T-helper 1 cell treated with Interleukin-12 subunit alpha and Interleukin-12 subunit beta and Interleukin-4 antibody, amounts not matched to agents 30 μg/mL and 1 μg/mL, for 36 hours (primary cell): ENCODE measurements around the gene CCDC50.
A peak's percentile ranks its signal among the peaks of the same experiment; 100 is the strongest.

ENCODE experiments used
- H3K27ac Mint-ChIP-seq: one replicate; pipeline ENCODE4 v1.8.0; 2021; ENCODE audit warnings: mild to moderate bottlenecking, mixed read lengths
- H3K27me3 Mint-ChIP-seq: one replicate; pipeline ENCODE4 v1.8.0; 2021; ENCODE audit warnings: low read depth, mixed read lengths
- H3K36me3 Mint-ChIP-seq: one replicate; pipeline ENCODE4 v1.8.0; 2021; ENCODE audit warnings: low read depth, mixed read lengths
- H3K4me1 Mint-ChIP-seq: one replicate; pipeline ENCODE4 v1.8.0; 2021; ENCODE audit warnings: low read depth, mixed read lengths
- H3K4me3 Mint-ChIP-seq: one replicate; pipeline ENCODE4 v1.8.0; 2021; ENCODE audit warnings: mild to moderate bottlenecking, moderate library complexity, mixed read lengths
- H3K9me3 Mint-ChIP-seq: one replicate; pipeline ENCODE4 v1.8.0; 2021; ENCODE audit warnings: mixed read lengths

CCDC50 gene

DNA sequence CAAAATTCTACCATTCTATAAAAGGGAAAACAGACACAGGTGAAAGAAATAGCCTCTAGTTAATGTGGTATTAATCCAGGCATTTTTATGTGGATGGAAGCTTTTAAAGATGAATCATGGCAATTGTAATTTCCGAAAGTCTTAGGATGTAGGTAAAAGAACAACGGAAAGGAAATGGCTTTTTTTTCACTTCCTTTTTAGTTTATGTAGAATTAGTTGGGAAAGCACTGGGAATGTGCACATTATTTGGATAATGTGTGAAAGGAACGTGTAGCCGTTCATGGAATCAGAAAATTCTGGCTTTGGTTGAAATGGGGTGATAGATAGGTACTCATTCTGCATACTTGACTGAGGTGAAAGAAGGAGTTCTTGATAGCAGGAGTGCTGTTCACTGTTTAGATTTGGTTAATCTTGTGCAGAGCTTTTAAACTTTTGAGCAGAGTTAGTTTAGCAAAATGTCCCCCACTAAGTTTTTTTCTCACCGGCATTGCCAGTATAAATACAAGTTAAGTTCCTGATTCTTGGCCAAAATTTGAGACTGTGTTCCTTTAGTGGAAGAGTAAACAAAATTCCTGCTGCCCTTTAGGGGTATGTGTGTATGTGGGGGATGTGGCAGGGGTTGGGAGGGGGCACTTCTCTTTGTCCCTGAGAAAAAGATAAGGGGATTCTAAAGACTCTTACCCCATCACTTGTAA, 21.3 kb downstream of the CCDC50 start:
- Mint-ChIP-seq H3K27ac (no peak overlapping the region), H3K9me3 (no peaks in the 10 kb centered on the region), H3K27me3 (no peaks in the 10 kb centered on the region), H3K4me1 (no peaks in the 10 kb centered on the region), H3K36me3 (no peaks in the 10 kb centered on the region), H3K4me3 (no peak overlapping the region)

DNA sequence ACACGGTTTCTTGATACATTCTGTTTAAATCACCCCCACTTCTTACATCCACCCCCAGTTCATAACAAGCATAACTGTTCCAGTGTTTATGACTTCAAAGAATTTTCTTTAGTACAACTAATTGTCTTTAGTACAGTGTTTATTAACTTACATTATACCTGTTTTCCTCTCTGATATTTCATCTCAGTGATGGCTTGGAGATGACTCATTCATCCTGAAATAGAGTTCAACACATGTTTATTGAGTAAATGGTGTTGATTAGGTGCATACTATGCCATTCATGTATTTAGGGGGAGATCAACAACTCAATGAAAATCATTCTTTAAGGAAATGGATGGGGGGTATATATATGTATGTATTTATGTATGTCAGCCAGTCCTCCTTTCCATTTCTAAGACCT, 22.8 kb downstream of the CCDC50 start:
- Mint-ChIP-seq H3K27me3 (no peaks in the 10 kb centered on the region), H3K27ac (no peak overlapping the region), H3K36me3 (no peaks in the 10 kb centered on the region)

DNA sequence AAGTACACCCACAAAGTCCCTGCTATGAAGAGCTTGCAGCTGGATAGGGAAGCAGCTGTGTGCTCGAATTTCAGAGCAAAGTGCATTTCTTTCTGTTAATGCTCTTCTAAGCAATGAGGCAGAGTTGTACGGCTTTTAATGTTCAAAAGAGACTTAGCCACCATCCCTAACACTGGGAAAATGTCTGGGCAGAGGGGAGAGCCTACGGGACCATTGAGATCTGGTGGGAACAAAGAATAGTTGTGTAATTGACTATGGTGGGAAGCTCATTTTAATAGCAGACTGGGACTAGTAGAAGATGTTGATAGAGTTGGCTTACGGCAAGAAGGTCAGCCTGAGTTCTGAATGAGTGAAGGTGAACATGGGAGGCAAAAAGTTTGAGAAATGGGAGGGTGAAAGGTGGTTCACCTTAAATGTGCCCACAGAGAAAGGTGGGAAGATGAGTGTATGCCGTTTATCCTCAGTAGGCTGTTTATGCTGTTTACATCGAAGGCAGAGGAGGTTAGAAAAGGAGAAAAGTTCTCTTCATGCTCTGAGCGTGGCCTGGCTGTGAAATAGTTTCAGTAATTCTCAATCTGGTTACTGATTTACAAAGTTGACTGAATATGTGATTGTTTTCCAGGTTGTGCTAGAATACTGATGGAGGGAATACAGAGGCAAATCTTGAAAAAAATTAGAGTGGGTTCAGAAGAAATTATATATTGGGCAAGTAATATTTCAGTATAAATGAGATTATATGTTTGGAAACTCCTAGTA, 24.0 kb downstream of the CCDC50 start:
- H3K4me3 Mint-ChIP-seq: no peak overlapping the region
- H3K9me3 Mint-ChIP-seq: no peaks in the 10 kb centered on the region
- no peaks in the 10 kb centered on the region for H3K36me3 Mint-ChIP-seq
- no peaks in the 10 kb centered on the region for H3K4me1 Mint-ChIP-seq
- no peak overlapping the region for H3K27ac Mint-ChIP-seq
- no peaks in the 10 kb centered on the region for H3K27me3 Mint-ChIP-seq

More for the DNA sequence above, 22.8 kb downstream of the CCDC50 start:
- Mint-ChIP-seq H3K4me3 (no peak overlapping the region), H3K4me1 (no peaks in the 10 kb centered on the region), H3K9me3 (no peaks in the 10 kb centered on the region)

GRCh38 chr3:191355406-191355805, 26.2 kb downstream of the CCDC50 start:
- Mint-ChIP-seq H3K4me3 (no peak overlapping the region), H3K36me3 (peaks cover 6% of the 10 kb centered on the region), H3K4me1 (peaks cover 4% of the 10 kb centered on the region), H3K27ac (no peak overlapping the region), H3K27me3 (no peaks in the 10 kb centered on the region), H3K9me3 (no peaks in the 10 kb centered on the region)

DNA sequence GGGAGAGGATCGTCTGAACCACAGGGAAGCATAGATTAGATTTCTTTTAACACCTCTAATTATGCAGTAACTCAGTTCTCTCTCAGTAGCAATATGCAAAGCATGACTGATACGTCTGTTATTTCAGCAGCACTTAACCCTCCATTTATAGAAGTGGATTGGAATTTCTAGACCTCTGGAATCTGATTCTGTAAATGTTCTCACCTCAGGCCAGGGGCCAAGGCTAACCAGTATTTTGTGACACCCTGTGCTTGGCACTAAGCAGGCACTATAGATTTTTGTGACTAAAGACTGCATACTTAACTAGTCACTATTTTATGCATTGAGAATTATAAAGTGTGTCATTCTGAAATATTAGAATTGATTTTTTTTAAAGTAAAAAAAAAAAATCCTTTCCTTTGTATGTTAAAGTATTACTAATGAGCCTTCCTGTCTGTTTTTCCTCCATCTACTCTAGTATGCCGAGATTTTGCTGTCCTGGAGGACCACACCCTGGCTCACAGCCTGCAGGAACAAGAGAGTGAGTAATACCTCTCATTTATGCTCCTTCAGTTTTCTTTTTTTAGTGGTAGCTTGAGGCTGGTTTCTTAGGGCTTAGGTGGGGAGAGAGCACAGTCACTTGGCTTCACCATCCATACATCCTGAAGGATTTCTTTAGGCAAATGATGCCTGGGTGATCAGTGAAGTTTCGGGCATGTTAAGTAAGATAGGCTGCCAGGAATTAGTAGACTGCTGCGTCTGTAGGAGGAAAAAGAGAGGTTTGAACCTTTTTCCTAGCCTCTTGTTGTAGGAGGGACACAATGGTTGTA, 27.6 kb downstream of the CCDC50 start:
- Mint-ChIP-seq H3K27me3 (no peaks in the 10 kb centered on the region), H3K36me3 (peaks cover 11% of the 10 kb centered on the region), H3K4me3 (no peak overlapping the region), H3K27ac (no peak overlapping the region), H3K9me3 (no peaks in the 10 kb centered on the region), H3K4me1 (peaks cover 5% of the 10 kb centered on the region)

GRCh38 chr3:191357909-191358308, 28.7 kb downstream of the CCDC50 start:
- no peaks in the 10 kb centered on the region for H3K27me3 Mint-ChIP-seq
- no peak overlapping the region for H3K4me3 Mint-ChIP-seq
- peaks cover 11% of the 10 kb centered on the region for H3K36me3 Mint-ChIP-seq

DNA sequence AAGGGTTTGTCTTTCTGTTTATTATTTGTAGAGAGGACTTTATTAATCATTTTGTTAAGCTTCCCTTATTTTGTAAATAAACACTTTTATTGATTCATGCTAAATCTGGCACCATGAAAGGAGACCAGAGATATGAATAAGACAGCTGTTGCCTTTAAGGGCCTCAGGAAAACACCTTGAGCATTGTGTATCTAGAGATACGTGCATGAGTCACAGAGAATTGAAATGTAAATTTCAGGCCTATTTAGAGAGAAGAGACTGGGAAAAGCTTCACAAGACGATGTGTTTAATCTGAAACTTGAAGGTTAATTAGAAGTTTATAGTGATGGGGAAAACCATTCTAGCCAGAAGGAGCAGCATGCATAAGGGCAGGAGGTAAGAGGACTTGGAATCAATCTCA, 29.7 kb downstream of the CCDC50 start:
- Mint-ChIP-seq H3K27ac (peak overlapping the region; percentile 50), H3K36me3 (peaks cover 11% of the 10 kb centered on the region), H3K27me3 (no peaks in the 10 kb centered on the region), H3K4me3 (no peak overlapping the region), H3K4me1 (peaks cover 5% of the 10 kb centered on the region), H3K9me3 (no peaks in the 10 kb centered on the region)

More at GRCh38 chr3:191357909-191358308, 28.7 kb downstream of the CCDC50 start:
- Mint-ChIP-seq H3K4me1 (peaks cover 5% of the 10 kb centered on the region), H3K9me3 (no peaks in the 10 kb centered on the region), H3K27ac (no peak overlapping the region)

- H3K9me3 Mint-ChIP-seq: no peaks in the 10 kb centered on the region
- H3K27ac Mint-ChIP-seq: no peak overlapping the region
- peaks cover 5% of the 10 kb centered on the region for H3K4me1 Mint-ChIP-seq
- H3K27me3 Mint-ChIP-seq: no peaks in the 10 kb centered on the region
- H3K4me3 Mint-ChIP-seq: no peak overlapping the region
- peaks cover 11% of the 10 kb centered on the region for H3K36me3 Mint-ChIP-seq
Observed at GRCh38 chr3:191360620-191361019, 31.4 kb downstream of the CCDC50 start.

- Mint-ChIP-seq H3K27ac (no peak overlapping the region), H3K9me3 (no peaks in the 10 kb centered on the region), H3K36me3 (peaks cover 11% of the 10 kb centered on the region), H3K4me3 (no peak overlapping the region), H3K27me3 (no peaks in the 10 kb centered on the region), H3K4me1 (peaks cover 5% of the 10 kb centered on the region)
Observed at GRCh38 chr3:191361456-191361855, 32.3 kb downstream of the CCDC50 start.

- H3K4me1 Mint-ChIP-seq: peaks cover 9% of the 10 kb centered on the region
- no peak overlapping the region for H3K27ac Mint-ChIP-seq
- H3K36me3 Mint-ChIP-seq: peaks cover 12% of the 10 kb centered on the region
- H3K27me3 Mint-ChIP-seq: no peaks in the 10 kb centered on the region
- no peaks in the 10 kb centered on the region for H3K9me3 Mint-ChIP-seq
- H3K4me3 Mint-ChIP-seq: no peak overlapping the region
Observed at GRCh38 chr3:191362037-191362436, 32.8 kb downstream of the CCDC50 start.

DNA sequence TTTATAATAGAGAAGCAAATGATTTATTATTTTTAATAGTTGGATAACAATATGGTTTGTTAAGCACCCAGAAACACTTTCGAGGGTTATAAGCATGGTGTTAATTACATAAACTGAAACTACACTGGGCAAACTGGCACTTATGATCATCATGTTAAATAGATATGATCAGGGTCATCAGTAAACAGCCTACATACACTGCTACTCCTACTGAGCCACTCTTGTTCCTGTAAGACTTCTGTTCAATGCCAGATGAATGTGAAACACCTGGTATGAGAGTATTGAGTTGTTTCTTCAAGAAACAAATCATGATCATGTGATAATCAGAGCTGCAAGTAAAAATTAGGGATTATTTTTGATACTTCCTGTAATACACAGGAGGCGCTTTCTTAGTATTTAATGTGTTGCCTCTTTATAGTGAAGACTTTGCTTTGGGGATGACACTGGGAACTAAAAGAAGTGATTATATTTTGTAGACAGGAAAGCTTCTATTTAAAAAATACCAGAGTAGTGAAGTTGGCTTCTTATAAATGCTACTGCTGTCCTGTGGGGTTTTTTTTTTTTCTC, 33.4 kb downstream of the CCDC50 start:
- Mint-ChIP-seq H3K4me3 (no peak overlapping the region), H3K9me3 (no peaks in the 10 kb centered on the region), H3K27me3 (no peaks in the 10 kb centered on the region), H3K27ac (no peak overlapping the region), H3K4me1 (peaks cover 9% of the 10 kb centered on the region), H3K36me3 (peaks cover 12% of the 10 kb centered on the region)

DNA sequence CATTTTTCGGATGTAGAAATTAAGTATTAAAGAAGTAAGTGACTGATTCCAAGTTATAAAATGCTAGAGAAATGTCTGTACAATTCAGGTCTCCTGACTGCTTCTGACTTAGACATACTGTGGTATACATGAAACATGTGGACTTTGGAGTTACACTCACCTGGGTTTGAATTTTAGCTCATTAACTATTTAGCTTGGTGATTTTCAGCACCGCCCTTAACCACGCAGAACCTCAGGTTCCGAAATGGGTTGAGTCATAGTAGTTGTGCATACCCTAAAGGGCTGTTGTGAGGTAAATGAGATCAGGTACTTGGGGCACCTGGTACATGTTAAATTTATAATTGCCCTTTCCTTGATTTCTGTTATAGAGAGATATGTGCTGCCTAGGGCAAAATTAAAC, 34.0 kb downstream of the CCDC50 start:
- no peaks in the 10 kb centered on the region for H3K27me3 Mint-ChIP-seq
- no peak overlapping the region for H3K4me3 Mint-ChIP-seq
- peaks cover 12% of the 10 kb centered on the region for H3K36me3 Mint-ChIP-seq
- H3K27ac Mint-ChIP-seq: no peak overlapping the region
- peaks cover 9% of the 10 kb centered on the region for H3K4me1 Mint-ChIP-seq
- H3K9me3 Mint-ChIP-seq: no peaks in the 10 kb centered on the region

DNA sequence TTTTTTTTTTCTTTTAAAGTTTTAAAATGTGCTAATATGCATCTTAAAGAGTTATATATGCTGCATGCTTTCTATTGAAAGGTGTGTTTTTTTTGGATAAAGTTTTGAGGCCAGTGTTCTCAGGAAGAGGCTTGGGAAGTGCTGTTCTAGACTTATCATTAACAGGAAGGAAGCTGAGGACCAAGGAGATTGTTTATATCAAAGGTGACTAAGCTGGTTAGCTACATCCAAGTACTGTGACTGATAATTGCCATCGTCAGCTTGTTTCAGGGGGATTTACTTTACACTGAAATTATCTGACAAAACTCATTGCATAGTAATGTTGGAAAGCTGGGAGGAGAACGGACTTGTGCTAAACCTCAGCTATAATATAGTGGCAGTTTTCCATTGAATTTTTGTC, 37.5 kb downstream of the CCDC50 start:
- H3K4me1 Mint-ChIP-seq: peaks cover 3% of the 10 kb centered on the region
- H3K27ac Mint-ChIP-seq: no peak overlapping the region
- no peaks in the 10 kb centered on the region for H3K9me3 Mint-ChIP-seq
- H3K36me3 Mint-ChIP-seq: peaks cover 2% of the 10 kb centered on the region
- H3K4me3 Mint-ChIP-seq: no peak overlapping the region
- no peaks in the 10 kb centered on the region for H3K27me3 Mint-ChIP-seq

DNA sequence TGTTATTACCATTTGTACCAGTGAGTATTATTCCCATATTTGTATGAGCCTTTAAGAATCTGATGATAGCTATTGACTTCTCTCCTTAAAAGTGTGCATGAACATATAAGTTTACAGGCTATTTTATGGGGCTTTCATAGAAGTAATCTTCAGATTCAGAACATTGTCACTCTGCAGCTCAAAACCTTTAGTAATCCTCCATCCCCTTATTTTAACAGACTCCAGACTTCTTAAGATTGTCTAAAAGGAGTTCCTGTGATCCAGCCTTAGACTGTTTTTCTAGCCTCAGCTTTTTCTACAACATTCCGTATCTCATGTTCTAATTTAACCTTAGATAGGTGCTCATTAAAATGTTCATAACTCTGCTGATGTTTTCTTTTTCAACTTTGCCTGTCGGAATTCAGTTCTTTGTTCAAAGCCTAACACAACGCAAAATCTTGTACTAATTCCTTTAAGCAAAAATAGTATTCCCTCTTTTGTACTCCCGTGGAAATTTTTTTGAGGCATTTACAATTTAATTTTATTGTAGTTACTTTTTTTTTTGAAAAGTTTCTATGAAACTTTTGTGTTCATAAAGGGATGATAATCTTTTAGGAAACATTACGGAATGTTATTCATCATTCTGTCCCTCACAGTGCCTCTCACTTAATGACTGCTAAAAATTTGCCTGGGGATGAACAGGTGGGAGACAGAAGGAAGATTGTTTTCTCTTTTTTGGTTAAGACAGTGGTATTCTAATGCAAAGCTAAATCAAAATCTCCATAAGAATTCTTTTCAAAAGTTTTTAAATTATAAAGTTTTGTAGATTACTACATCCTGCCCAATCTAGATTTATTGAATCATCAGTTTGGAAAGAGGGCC, 39.8 kb downstream of the CCDC50 start:
- Mint-ChIP-seq H3K27me3 (no peaks in the 10 kb centered on the region), H3K36me3 (peaks cover 2% of the 10 kb centered on the region), H3K9me3 (no peaks in the 10 kb centered on the region), H3K27ac (no peak overlapping the region), H3K4me1 (peaks cover 3% of the 10 kb centered on the region), H3K4me3 (no peak overlapping the region)
